Skeletal muscle satellite cell (primary cell): ENCODE measurements around the gene NTN1.

Experiments used
- H3K27me3 ChIP-seq: 2 replicates; pipeline ENCODE4 v1.7.0; 2013; ENCODE audit warnings: low read length; ENCODE audit not compliant: control insufficient read depth, insufficient read depth
- H3K36me3 ChIP-seq: 2 replicates; pipeline ENCODE4 v1.7.0; 2013; ENCODE audit warnings: mild to moderate bottlenecking, control low read depth, low read length; ENCODE audit not compliant: insufficient read depth
- H3K4me1 ChIP-seq: 2 replicates; pipeline ENCODE4 v1.7.0; 2013; ENCODE audit warnings: low read length; ENCODE audit not compliant: control insufficient read depth, insufficient read depth
- H3K4me2 ChIP-seq: 2 replicates; pipeline ENCODE4 v1.7.0; 2013; ENCODE audit warnings: mild to moderate bottlenecking, low read length
- H3K4me3 ChIP-seq: 2 replicates; pipeline ENCODE4 v1.7.0; 2013; ENCODE audit warnings: low read length
- H3K9ac ChIP-seq: 2 replicates; pipeline ENCODE4 v1.7.0; 2013; ENCODE audit warnings: mild to moderate bottlenecking, low read depth, low read length, moderate library complexity
- H3K9me3 ChIP-seq: replicated peaks from 2 replicates; pipeline ENCODE4 v1.7.0; 2013; ENCODE audit warnings: mild to moderate bottlenecking, control low read depth, low read length

NTN1 gene

DNA sequence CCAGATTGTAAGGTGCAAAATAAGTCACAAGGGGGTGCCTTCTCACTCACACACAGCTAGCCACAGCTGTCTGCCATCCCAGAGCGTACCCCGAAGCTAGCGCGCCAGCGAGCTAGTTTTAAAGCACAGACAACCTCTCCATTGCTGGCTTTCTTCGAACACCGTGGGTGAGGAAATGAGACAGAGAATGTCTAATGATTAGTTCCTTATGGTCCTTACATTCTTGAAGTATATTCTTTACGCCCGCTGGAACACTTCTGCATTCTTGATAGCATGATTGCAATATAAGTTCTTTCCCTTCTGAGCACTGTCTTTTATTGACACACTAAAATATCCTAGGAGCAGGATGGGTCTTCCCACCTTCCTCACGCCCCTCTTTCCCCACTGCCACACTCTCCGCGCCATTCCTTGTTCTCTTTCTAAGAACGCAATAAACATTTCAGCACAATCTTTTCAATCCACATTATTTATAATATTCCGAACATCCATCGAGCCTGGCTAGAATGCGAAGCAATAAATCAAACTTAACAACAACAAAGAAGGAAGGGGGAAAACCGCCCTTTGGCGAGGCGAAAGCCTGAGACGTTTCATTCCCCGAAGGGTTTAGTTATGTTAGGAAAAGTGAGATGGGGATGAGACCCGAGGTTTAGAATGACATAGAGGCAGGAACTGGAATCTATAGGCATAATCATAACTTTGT lies 251.3 kb downstream of the NTN1 start:
- peaks cover 9% of the 10 kb centered on the region for H3K4me1 ChIP-seq
- no peaks in the 10 kb centered on the region for H3K36me3 ChIP-seq
- no peaks in the 10 kb centered on the region for H3K27me3 ChIP-seq
- no peak overlapping the region for H3K4me3 ChIP-seq
- H3K9me3 ChIP-seq: no peaks in the 10 kb centered on the region
- H3K4me2 ChIP-seq: no peak overlapping the region
- no peak overlapping the region for H3K9ac ChIP-seq

DNA sequence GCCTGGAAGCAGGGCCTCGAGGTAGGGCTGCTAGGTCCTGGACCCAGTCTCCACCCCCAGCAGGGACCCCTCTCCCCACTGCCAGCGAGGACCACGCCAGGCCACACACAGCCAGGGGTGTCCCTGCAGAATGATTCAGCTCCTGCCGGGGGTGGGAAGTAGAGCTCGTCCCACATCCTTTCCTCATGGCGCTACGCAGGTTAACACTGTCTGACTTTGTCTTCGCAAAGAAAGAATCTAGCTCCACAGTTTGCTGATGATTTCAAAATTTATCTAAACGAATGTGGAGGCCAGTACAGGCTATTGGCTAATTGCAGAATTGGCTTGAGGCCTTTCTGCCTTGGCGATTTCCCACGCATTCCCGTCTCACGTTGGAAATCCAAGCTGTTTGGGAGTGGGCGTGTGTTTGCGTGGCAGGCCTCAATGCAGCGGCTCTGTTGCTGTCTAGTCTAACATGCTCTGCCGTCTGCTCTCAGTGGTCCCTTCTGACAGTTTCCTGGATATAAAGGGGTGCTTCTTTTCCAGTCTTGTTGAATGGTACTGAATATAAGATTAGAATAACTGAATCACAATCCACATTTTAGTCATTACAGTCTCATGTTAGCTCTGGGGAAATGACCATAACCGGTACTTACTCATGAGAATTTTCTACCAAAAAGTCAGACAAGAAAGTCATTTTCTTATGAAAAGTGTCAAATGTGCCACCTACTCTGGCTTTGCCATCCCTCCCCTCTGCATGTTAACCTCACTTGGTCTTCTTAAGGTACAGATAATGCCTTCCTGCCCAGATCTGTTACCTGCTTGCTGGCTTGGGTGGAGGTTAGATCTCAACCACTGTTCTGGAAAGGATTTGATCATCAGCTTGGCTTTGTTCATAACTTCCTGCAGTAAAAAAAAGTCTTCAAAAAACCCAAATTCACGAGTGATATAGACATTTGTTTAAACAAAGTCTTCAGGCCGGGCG lies 252.4 kb downstream of the NTN1 start:
- no peak overlapping the region for H3K4me3 ChIP-seq
- H3K4me1 ChIP-seq: peaks cover 9% of the 10 kb centered on the region
- H3K36me3 ChIP-seq: no peaks in the 10 kb centered on the region
- no peaks in the 10 kb centered on the region for H3K27me3 ChIP-seq
- no peaks in the 10 kb centered on the region for H3K9me3 ChIP-seq
- H3K4me2 ChIP-seq: no peak overlapping the region
- no peak overlapping the region for H3K9ac ChIP-seq

DNA sequence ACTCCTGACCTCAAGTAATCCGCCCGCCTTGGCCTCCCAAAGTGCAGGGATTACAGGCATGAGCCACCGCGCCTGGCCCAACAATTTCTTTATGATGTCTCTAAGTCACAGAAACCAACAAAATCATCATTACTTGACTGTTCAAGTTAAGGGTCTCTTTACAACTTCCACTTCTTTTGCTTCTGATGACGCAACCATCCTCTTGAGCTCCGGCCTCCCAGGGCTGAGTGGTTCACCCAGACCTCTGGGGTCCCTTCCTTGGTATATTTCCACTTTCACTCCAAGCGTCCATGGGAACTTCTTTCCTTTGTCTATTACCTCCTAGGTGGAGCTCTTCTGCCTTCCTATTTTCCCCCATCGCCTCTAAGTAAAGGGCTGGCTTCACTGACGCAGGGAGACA lies 253.7 kb downstream of the NTN1 start:
- no peaks in the 10 kb centered on the region for H3K9me3 ChIP-seq
- no peak overlapping the region for H3K4me3 ChIP-seq
- no peak overlapping the region for H3K4me2 ChIP-seq
- H3K36me3 ChIP-seq: no peaks in the 10 kb centered on the region
- no peak overlapping the region for H3K9ac ChIP-seq
- H3K4me1 ChIP-seq: peaks cover 9% of the 10 kb centered on the region
- no peaks in the 10 kb centered on the region for H3K27me3 ChIP-seq

DNA sequence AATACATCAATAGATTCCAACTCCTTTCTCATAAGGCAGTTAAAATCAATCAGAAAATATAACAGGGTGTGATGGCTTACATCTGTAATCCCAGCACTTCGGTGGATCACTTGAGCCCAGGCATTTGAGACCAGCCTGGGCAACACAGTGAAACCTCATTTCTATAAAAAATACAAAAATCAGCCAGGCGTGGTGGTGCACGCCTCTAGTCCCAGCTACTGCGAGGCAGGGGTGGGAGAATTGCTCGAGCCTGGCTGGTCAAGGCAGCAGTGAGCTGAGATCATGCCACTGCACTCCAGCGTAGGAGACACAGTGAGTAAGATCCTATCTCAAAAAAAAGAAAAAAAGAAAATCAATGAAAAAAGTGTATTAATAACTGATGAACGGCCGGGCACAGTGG lies 258.6 kb downstream of the NTN1 start:
- Histone ChIP-seq H3K27me3 (no peaks in the 10 kb centered on the region), H3K4me2 (no peak overlapping the region), H3K36me3 (no peaks in the 10 kb centered on the region), H3K9me3 (no peaks in the 10 kb centered on the region), H3K9ac (no peak overlapping the region), H3K4me3 (no peak overlapping the region), H3K4me1 (no peaks in the 10 kb centered on the region)

DNA sequence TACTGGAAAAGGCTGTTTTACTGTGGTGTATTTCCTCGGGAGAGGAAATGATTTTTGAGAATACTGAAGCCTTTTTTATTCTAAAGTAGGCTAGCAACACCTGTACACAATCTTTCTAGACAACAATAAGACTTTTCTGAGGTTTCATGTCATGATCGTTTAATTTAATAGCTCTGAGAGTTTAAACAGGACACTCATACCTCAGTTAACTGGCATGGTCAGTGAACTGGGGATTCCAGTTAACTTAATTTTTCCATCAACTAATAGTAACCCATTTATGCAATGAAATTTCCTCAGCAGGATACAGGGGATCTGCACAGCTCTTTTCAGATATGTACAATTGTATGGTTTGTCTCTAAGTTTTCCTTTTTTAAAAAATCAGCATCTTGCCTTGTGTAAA lies 262.6 kb downstream of the NTN1 start:
- Histone ChIP-seq H3K9ac (no peak overlapping the region), H3K4me1 (no peaks in the 10 kb centered on the region), H3K9me3 (no peaks in the 10 kb centered on the region), H3K4me2 (no peak overlapping the region), H3K4me3 (no peak overlapping the region), H3K36me3 (no peaks in the 10 kb centered on the region), H3K27me3 (no peaks in the 10 kb centered on the region)

DNA sequence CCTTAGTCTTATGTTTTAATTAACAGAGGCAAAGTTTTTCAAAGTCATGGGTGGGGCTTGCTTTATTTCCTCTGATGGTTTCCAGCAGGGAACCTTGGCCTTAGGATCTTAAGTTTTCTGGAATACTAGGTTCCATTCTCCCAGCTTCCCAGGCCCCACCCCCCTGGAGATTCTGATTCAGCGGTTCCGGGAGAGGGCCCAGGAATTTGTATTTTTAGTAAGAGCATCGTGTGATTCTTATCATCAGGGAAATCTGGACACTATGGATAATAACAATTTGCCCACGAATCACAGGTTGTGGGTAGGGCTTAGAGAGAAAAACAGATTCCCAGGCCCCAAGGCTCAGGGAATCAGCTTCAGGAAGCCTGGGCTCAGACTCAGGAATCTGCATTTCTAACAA lies 263.6 kb downstream of the NTN1 start:
- Histone ChIP-seq H3K36me3 (no peaks in the 10 kb centered on the region), H3K27me3 (no peaks in the 10 kb centered on the region), H3K9me3 (no peaks in the 10 kb centered on the region)

DNA sequence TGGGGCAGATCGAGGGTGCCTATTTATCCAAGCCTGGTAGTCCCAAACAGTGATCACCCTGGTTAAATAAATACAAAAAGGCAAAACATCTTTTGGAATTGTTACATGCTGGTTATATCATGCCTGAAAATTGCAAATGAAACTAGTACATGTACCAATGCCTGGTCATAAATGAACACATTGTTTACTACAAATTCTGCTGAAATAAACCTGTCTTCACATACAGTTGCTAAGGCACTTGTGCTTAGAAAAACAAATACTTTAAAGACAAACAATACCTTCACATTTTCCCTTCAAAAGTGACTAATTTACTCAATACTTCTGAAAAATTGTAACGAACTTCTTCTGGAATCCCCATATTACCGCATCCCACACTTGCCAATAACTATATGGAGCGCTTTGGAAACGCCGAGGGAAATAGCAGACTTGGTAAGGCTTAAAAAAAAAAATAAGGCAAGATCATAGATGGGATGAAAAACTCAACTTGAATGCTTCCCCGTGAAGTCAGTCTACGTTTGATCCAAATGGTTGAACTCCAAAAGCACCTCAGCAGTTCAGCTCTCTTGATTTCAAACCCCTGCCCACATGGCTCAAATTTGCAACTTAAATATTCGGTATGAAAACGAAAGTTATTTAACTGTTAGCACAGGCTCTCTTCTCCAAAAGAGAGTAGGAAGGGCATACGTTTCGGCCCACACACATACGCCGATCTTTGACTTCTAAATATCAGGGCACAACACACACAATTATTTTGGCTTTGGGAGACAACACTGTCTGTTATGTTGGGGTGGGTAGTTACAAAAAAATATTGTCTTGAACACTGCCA lies 264.5 kb downstream of the NTN1 start:
- no peaks in the 10 kb centered on the region for H3K27me3 ChIP-seq
- no peaks in the 10 kb centered on the region for H3K36me3 ChIP-seq
- H3K9ac ChIP-seq: no peak overlapping the region
- no peak overlapping the region for H3K4me3 ChIP-seq
- H3K4me2 ChIP-seq: peak overlapping the region; percentile 39
- H3K4me1 ChIP-seq: peaks cover 6% of the 10 kb centered on the region
- H3K9me3 ChIP-seq: no peaks in the 10 kb centered on the region

More for the DNA sequence above, 263.6 kb downstream of the NTN1 start:
- no peak overlapping the region for H3K4me2 ChIP-seq
- H3K9ac ChIP-seq: no peak overlapping the region
- H3K4me1 ChIP-seq: peaks cover 3% of the 10 kb centered on the region
- no peak overlapping the region for H3K4me3 ChIP-seq

DNA sequence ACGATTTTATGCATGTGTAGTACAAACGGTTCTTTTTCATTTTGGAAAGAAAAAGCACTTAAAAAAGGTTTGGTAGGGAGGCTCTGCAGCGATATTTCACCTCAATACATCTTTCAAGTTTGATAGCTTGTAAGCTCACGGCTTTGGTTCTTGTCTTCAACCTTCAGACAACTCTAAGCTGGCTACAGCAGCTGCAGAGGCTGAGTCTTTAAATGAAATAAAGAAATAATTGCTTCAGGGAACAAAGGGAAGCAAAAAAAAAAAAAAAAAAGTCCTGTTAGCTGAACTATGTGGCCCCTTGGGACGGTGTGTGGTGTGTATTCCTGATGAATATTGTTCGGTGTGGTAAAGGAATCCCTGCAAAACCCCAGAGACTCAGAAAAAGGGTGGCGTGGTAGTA lies 265.1 kb downstream of the NTN1 start:
- no peaks in the 10 kb centered on the region for H3K27me3 ChIP-seq
- peak overlapping the region; percentile 39 for H3K4me2 ChIP-seq
- H3K36me3 ChIP-seq: no peaks in the 10 kb centered on the region
- H3K4me3 ChIP-seq: no peak overlapping the region
- H3K9ac ChIP-seq: no peak overlapping the region
- peaks cover 6% of the 10 kb centered on the region for H3K4me1 ChIP-seq
- no peaks in the 10 kb centered on the region for H3K9me3 ChIP-seq

DNA sequence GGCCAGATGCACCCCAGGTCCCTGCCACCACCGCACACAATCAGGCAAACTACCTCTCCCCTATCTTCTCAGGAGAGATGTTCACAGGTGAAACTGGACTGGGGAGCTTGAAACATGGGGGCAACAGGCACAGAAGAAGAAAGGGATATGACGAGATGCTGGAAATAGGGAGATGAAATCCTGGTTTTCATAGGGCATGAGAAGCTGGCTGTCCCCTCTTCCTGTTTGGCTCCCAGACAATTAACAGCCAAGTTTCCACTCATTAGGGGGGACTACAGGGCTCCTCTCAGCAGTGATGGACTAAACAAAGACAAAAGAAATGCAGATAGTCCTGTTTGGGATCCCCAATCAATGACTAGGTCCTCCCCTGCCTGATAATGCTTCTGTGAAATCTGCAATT lies 266.0 kb downstream of the NTN1 start:
- H3K4me2 ChIP-seq: no peak overlapping the region
- no peak overlapping the region for H3K9ac ChIP-seq
- H3K27me3 ChIP-seq: no peaks in the 10 kb centered on the region
- H3K36me3 ChIP-seq: no peaks in the 10 kb centered on the region
- H3K4me3 ChIP-seq: no peak overlapping the region
- no peaks in the 10 kb centered on the region for H3K9me3 ChIP-seq
- peaks cover 6% of the 10 kb centered on the region for H3K4me1 ChIP-seq

DNA sequence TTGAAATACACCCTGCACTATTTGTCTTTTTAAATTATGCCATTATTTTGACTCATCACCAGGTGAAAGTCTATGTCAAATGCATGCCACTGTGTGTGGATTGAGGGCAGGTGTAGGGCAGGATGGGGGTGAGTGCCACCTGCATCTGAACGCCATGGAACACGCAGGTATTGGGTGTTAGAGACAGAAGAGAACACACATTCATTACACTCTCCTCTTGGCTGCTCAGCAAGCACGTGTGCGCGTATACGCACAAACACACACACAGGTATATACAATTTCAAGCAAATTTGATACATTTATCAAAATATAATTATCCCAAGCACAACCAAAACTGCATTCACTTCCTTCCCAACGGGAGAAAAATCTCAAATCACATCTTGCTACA lies 268.9 kb downstream of the NTN1 start:
- H3K27me3 ChIP-seq: no peaks in the 10 kb centered on the region
- H3K4me1 ChIP-seq: peaks cover 6% of the 10 kb centered on the region
- no peaks in the 10 kb centered on the region for H3K36me3 ChIP-seq
- H3K4me3 ChIP-seq: no peak overlapping the region
- H3K9ac ChIP-seq: no peak overlapping the region
- H3K4me2 ChIP-seq: no peak overlapping the region
- no peaks in the 10 kb centered on the region for H3K9me3 ChIP-seq

DNA sequence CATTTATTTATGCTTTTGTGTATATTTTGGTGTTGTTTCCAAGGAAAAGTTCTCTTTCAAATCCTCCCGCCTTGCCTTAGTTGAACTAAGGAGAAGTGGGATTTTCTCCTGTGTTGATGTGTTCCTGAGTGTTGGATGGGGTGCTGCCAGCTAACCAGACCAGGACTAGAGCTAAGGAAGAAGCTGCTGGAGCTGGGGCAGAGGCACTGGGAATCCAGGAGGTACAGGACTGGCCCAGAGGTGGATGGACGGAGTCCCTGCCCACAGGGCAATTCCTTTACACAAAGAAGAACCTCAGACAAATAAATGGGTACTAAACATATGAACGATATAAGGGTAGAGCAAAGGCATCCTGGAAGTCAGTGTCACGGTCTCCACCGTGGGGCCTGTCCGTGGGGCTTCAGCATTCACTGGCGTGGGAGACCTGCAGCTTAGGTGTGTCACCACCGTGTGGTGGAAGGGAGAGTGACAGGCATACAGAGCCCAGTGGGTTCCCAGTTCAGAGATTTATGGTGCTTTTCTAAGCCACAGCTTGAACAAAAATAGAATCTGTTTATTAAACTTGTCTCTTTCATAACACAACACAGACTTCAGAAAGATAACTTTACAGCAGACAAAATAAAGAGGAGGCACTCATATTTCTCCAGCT lies 270.7 kb downstream of the NTN1 start:
- Histone ChIP-seq H3K4me2 (no peak overlapping the region), H3K36me3 (no peaks in the 10 kb centered on the region), H3K4me1 (peaks cover 6% of the 10 kb centered on the region), H3K9ac (no peak overlapping the region), H3K4me3 (no peak overlapping the region), H3K9me3 (no peaks in the 10 kb centered on the region), H3K27me3 (no peaks in the 10 kb centered on the region)
